ENCODE data around the gene DOC2A.

Gene DOC2A

DNA sequence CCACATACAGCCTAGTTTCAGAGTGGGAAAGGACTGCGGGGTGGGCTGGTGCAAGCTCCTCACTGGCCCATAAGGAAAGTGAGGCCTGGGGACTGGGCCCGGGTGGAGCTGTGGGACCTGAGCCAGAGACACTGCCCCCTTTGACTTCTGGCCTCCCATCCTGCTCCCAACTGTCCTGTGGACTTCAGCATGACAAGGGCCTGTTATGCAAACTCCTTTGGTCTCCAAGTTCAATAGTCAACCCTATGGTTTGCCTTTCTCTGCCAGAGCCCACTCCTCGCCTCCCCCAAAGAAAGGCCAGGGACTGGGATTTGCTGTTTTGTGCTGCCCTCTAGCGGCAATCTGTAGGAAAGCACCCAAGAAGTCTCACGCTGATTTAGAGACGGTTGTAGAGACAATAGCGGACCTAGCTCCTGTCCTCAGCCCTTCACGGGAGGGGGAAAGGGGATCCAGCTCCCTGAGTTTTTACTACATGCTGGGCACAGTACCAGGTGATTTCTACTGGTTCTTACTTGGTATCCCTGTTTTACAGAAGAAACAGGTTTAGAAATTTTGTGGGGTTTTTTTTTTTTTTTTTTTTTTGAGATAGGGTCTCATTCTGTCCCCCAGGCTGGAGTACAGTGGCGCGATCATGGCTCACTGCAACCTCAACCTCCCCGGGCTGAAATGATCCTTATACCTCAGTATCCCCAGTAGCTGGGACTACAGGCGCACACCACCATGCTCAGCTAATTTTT, 21.4 kb upstream of the DOC2A start:
- H3K4me1 Mint-ChIP-seq (ENCODE audit: low read depth), result peaks cover 23% of the 10 kb centered on the region
- H3K27me3 Mint-ChIP-seq, result peaks cover 88% of the 10 kb centered on the region
- H3K27ac Mint-ChIP-seq, result no peak overlapping the region
- H3K36me3 Mint-ChIP-seq (ENCODE audit: low read depth), result no peaks in the 10 kb centered on the region
- intact Hi-C loops (cut with micrococcal nuclease), result no loop called here
- H3K4me3 Mint-ChIP-seq, result no peak overlapping the region
- H3K9me3 Mint-ChIP-seq, result no peaks in the 10 kb centered on the region

DNA sequence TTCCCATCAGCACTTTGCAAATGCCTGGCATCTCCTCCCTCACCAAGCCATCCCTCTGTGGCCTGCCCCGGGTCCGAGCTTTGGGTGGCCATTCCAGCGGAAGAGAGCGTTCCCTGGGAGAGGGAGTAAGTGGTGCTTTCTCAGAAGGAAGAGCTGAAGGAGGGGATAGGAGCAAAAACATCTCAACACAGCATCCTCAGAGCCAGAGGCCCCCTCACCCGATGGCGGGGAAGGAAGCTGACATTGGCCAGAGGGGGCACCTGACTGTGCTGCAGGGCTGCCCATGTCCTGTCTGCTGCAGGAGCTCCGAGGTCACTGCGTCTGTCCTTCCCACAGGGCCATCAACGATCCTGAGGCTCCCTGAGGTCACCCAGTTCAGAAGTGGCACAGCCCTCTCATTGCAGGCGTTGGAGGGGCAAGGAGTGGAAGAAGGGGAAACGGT, 20.7 kb upstream of the DOC2A start:
- no peak overlapping the region for H3K27ac Mint-ChIP-seq
- H3K4me3 Mint-ChIP-seq, result no peak overlapping the region
- intact Hi-C loops (cut with micrococcal nuclease), result no loop called here
- H3K36me3 Mint-ChIP-seq (ENCODE audit: low read depth), result no peaks in the 10 kb centered on the region
- peaks cover 93% of the 10 kb centered on the region for H3K27me3 Mint-ChIP-seq
- peaks cover 23% of the 10 kb centered on the region for H3K4me1 Mint-ChIP-seq (ENCODE audit: low read depth)
- no peaks in the 10 kb centered on the region for H3K9me3 Mint-ChIP-seq

DNA sequence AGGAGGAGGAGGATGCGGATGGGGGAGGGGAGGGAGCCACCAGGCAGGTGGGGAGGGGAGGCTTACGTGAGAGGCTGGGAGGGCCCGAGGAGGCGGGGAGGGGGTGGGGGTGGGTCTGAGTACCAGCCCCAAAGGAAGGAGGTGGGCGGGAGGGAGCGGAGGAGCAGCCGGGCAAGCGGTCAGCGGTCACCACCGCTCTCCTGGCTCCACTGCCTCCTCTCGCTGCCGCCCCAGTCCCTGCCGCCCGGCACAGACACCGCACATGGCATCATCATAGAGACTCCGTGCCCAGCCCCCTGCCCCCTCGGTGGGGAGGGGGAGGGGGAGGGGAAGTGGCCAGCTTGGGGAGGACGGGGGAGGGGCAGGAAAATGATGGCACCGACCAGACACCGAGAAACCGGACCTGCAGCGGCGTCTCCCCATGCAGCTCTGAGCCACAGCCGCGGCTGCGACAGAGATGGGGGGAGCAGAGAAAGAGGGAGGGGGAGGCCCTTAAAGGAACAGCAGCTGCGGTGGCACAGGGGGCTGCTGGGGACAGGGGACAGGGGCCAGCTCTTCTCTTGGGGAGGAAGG, 20.1 kb upstream of the DOC2A start, which contains the start of gene TLCD3B:
Gene TLCD3B, minus strand, starts transcription at position 431 of the 573 bp plus-strand sequence. CDS start 744 bp downstream, outside the sequence.
- H3K36me3 Mint-ChIP-seq (ENCODE audit: low read depth), result no peaks in the 10 kb centered on the region
- intact Hi-C loops (cut with micrococcal nuclease), result no loop called here
- peaks cover 23% of the 10 kb centered on the region for H3K4me1 Mint-ChIP-seq (ENCODE audit: low read depth)
- peak within 1 kb of the TSS; percentile 14 for H3K27ac Mint-ChIP-seq
- no peak within 1 kb of the TSS for H3K4me3 Mint-ChIP-seq
- peaks cover 93% of the 10 kb centered on the region for H3K27me3 Mint-ChIP-seq
- H3K9me3 Mint-ChIP-seq, result no peaks in the 10 kb centered on the region

DNA sequence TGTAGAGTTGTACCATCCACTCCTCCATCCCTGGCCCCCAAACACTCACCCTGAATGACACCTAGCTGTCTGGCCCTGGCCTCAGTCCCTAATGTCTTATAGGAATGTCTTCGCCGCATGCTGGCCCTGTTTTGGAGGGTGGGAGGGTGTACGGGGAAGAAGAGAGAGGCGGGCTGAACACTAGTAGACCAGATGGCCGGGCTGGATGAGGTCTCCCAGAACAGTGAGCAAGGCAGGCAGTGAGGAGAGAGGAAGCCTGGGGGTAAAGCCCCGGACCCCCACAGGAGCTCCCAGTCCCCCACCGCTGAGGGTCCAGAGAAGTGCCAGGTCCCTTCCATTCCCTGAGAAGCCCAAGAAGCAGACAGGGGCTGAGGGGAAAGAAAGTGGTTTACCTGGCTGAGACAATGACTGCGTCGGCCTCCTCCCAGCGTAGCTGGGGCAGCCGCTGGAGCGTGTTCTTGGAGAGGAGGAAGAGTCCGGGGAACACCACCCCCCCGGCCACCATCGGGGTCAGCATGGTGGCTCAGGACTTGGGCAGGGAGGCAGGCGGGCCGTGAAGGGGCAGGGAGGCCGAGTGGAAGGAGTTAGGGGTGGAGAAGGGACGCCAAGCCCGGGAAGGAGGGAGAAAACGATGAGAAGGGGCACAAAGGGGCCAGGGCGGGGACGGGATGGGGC, 19.3 kb upstream of the DOC2A start:
- H3K4me3 Mint-ChIP-seq, result no peak overlapping the region
- H3K36me3 Mint-ChIP-seq (ENCODE audit: low read depth), result no peaks in the 10 kb centered on the region
- no peaks in the 10 kb centered on the region for H3K9me3 Mint-ChIP-seq
- intact Hi-C loops (cut with micrococcal nuclease), result no loop called here
- peak overlapping the region; percentile 14 for H3K27ac Mint-ChIP-seq
- H3K27me3 Mint-ChIP-seq, result peaks cover 92% of the 10 kb centered on the region
- peaks cover 20% of the 10 kb centered on the region for H3K4me1 Mint-ChIP-seq (ENCODE audit: low read depth)

DNA sequence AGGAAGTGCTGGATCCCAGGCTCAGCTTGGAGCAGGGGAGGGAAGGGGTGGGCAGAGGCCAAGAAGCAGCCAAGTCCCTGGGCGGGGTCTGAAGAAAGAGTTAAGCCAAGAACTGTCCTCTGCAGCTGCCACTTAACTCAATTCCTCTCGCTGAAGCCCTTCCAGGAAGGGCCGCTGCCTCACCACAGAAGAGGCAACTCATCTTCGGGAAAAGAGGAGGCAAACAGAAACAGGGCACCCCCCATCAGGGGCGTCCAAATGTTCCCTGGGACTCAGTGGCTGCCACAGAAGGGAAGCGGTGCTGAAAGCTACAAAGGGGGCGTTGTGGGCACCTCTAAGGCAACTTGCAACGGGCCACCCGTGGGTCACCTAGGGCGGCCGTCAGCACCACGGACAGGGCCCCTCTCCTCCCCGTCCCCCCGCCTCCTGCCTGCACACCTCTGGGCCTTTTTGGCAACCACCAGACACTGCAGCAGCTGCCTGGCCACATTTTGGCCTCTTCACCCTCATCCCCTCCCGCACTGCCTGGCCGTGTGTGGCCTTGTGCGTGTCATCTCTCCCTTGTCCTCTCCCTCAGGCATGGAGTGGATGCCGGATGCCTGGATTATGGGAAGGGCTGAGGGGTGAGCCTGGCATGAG, 17.7 kb upstream of the DOC2A start:
- intact Hi-C loops (cut with micrococcal nuclease), result no loop called here
- H3K27ac Mint-ChIP-seq, result no peak overlapping the region
- H3K36me3 Mint-ChIP-seq (ENCODE audit: low read depth), result no peaks in the 10 kb centered on the region
- no peak overlapping the region for H3K4me3 Mint-ChIP-seq
- H3K9me3 Mint-ChIP-seq, result no peaks in the 10 kb centered on the region
- H3K4me1 Mint-ChIP-seq (ENCODE audit: low read depth), result peaks cover 17% of the 10 kb centered on the region
- H3K27me3 Mint-ChIP-seq, result peaks cover 84% of the 10 kb centered on the region

DNA sequence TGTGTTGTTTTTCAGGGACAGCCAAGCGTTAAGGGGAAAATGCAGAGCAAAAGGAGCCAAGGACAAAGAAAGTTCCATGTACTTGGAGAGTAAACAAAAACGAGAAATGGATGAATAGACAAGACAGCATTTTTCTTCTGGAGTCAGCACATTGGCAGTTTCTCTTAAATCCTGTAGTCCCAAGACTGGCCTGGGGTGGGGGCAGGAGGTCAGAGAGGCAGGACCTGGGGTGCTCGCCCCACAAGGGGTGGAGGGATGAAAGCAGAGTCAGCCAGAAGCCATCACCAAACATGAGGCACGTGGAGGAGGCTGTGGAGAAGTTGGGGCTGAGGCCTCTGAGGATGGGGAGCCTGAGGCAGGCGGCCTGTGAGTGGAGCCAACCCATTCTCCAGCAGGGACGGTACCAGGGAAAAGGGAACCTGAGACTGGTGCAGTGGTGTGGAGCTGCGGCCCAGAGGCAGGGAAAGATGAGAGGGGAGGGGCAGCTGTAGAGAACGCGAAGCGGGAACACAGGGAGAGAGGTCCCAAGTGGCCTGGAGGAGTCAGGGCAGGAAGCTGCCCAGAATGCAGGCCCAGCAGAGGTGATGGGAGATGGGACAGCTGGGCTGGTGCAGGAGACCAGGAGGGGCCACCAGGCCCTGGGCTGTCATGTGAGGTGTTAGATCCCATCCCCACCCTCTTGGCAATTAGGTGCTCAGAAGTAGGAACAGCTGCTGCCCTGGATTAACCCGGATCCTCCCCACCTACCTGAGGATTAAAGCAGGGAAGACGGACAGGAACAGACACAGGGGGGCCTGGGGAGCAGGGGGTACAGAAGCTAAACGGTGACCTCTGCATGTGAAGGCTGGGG, 17.0 kb upstream of the DOC2A start:
- no peaks in the 10 kb centered on the region for H3K36me3 Mint-ChIP-seq (ENCODE audit: low read depth)
- no peak overlapping the region for H3K4me3 Mint-ChIP-seq
- peaks cover 82% of the 10 kb centered on the region for H3K27me3 Mint-ChIP-seq
- no peak overlapping the region for H3K27ac Mint-ChIP-seq
- no peaks in the 10 kb centered on the region for H3K9me3 Mint-ChIP-seq
- intact Hi-C loops (cut with micrococcal nuclease), result no loop called here
- peaks cover 17% of the 10 kb centered on the region for H3K4me1 Mint-ChIP-seq (ENCODE audit: low read depth)

DNA sequence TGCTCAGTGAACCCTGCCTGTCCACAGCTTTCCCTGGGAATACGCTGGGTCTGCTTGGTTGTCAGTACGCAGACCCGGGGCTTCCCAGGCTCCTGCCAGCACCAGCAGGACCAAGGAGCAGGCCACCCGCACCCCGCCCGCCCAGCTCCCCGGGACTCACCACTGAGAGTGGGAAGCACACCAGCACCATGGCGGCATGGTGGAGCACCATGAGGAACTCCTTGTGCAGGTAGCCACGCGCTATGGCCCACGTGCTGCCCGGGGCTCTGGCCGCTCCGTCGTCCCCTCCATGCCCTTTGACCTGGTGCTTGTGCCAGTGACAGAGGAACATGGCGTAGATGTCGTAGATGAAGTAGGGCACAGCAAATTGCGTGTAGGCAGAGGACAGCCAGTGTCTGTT, 15.6 kb upstream of the DOC2A start:
- Mint-ChIP-seq H3K4me1 (ENCODE audit: low read depth) (peaks cover 19% of the 10 kb centered on the region), H3K27me3 (peaks cover 68% of the 10 kb centered on the region), H3K9me3 (no peaks in the 10 kb centered on the region), H3K4me3 (no peak overlapping the region), H3K36me3 (ENCODE audit: low read depth) (no peaks in the 10 kb centered on the region), H3K27ac (no peak overlapping the region)
- intact Hi-C loops (cut with micrococcal nuclease), result no loop called here

DNA sequence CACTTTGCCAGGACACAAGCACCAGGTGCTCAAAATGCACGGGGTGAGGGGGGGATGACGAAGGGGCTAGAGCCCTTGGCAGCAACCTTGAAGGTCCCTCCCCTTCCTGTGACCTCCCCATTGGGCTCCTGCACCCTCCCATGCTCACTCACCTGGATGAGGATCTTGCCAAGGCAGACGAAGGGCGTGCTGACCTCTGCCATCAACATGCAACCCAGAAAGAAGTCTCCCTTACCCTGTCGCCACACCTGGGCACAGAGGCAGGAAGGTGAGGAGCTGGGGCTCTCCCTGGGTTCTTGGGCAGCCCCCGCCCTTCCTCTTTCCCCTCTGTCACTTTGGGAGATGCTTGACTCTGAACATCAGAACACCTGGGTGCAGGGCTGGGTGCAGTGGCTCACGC, 14.7 kb upstream of the DOC2A start:
- no peaks in the 10 kb centered on the region for H3K36me3 Mint-ChIP-seq (ENCODE audit: low read depth)
- H3K9me3 Mint-ChIP-seq, result no peaks in the 10 kb centered on the region
- H3K4me1 Mint-ChIP-seq (ENCODE audit: low read depth), result peaks cover 21% of the 10 kb centered on the region
- H3K4me3 Mint-ChIP-seq, result no peak overlapping the region
- H3K27ac Mint-ChIP-seq, result no peak overlapping the region
- intact Hi-C loops (cut with micrococcal nuclease), result no loop called here
- H3K27me3 Mint-ChIP-seq, result peaks cover 60% of the 10 kb centered on the region

DNA sequence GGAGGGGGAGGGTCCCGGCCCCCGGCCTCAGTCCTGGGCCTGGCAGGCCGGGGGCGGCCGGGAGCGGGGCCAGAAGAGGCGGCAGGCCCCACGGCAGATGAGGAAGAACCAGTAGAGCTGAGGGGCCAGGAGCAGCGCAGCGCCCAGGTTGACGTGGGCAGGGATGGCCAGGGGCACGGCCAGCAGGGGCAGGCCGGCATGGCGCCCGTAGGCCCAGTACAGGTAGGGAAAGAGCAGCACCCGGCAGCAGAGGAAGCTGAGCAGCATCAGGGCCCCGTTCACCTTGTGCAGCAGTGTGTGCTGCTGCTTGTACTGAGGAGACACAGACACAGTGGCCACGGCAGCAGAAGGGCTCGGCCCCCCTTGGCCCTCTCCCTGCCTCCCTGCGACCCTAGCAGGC, 14.3 kb upstream of the DOC2A start:
- intact Hi-C loops (cut with micrococcal nuclease), result no loop called here
- peaks cover 55% of the 10 kb centered on the region for H3K27me3 Mint-ChIP-seq
- H3K36me3 Mint-ChIP-seq (ENCODE audit: low read depth), result no peaks in the 10 kb centered on the region

DNA sequence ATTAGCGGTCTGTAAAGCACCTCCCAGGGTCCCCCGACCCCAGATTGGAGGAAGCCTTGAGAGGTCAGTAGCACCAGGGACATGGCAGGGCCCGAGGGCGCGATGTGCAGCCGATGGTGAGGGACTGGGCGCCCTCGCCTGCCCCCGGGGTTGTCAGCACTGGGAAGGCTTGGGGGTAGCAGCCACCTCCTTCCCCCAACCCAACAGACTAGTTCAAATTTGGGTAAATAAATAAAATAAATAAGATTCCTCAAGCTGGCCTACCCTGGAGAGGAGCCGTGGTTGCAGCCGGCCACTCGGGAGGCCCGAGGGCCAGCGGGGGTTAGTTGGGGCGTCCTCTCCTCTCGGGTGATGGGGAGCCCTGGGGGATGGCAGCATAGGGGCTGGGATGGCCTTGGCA, 13.6 kb upstream of the DOC2A start:
- Mint-ChIP-seq H3K36me3 (ENCODE audit: low read depth) (no peaks in the 10 kb centered on the region), H3K4me3 (no peak overlapping the region), H3K27me3 (peaks cover 48% of the 10 kb centered on the region), H3K9me3 (no peaks in the 10 kb centered on the region), H3K27ac (no peak overlapping the region), H3K4me1 (ENCODE audit: low read depth) (peaks cover 24% of the 10 kb centered on the region)
- intact Hi-C loops (cut with micrococcal nuclease), result no loop called here

More for the DNA sequence above, 14.3 kb upstream of the DOC2A start:
- no peak overlapping the region for H3K4me3 Mint-ChIP-seq
- no peak overlapping the region for H3K27ac Mint-ChIP-seq
- H3K4me1 Mint-ChIP-seq (ENCODE audit: low read depth), result peaks cover 24% of the 10 kb centered on the region
- no peaks in the 10 kb centered on the region for H3K9me3 Mint-ChIP-seq

DNA sequence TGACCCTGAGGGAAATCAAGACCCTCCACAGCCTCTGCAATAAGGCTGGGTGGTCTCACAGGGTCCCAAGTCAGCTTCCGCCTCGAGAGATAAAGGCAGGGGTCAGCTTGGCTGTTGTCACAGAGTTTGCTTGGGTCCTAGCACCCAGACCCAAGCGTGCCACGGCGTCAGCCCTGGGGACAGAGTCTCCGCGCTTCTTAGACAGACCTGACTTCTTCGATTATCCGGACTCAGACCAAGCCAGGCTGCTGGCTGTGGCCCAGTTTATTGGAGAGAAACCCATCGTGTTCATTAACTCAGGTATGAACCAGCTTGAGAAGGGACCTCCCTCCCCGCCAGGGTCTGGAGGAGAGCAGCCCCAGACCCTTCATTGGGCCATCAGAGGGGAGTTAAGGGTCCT, 12.8 kb upstream of the DOC2A start:
- intact Hi-C loops (cut with micrococcal nuclease), result no loop called here
- H3K9me3 Mint-ChIP-seq, result no peaks in the 10 kb centered on the region

DNA sequence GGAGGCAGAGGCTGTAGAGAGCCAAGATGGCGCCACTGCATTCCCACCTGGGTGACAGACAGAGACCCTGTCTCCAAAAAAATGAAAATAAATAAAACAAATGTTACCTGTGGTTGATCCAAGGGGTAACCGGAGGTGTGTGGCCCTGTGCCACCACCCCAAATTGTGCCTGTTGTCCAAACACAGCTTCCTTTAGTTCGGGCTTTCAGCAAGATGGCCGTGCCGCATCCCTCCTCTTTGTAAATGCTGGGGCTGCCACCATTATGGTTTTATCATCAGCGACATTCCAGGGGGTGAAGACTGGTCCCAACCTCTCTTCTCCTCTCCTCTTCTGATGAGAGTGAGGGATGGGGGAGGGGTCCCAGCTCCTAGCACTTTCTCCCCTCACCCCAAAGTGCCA, 12.1 kb upstream of the DOC2A start, which contains the start of gene C16orf92:
Gene C16orf92, plus strand, starts transcription at position 312 of the 400 bp plus-strand sequence. CDS start 143 bp downstream, outside the sequence.
- H3K9me3 Mint-ChIP-seq, result no peaks in the 10 kb centered on the region
- intact Hi-C loops (cut with micrococcal nuclease), result no loop called here
- H3K36me3 Mint-ChIP-seq (ENCODE audit: low read depth), result no peaks in the 10 kb centered on the region
- peaks cover 21% of the 10 kb centered on the region for H3K4me1 Mint-ChIP-seq (ENCODE audit: low read depth)
- H3K27ac Mint-ChIP-seq, result no peak within 1 kb of the TSS
- H3K27me3 Mint-ChIP-seq, result peaks cover 33% of the 10 kb centered on the region
- no peak within 1 kb of the TSS for H3K4me3 Mint-ChIP-seq

More for the DNA sequence above, 12.8 kb upstream of the DOC2A start:
- no peak overlapping the region for H3K4me3 Mint-ChIP-seq
- no peak overlapping the region for H3K27ac Mint-ChIP-seq
- H3K27me3 Mint-ChIP-seq, result peaks cover 40% of the 10 kb centered on the region
- H3K4me1 Mint-ChIP-seq (ENCODE audit: low read depth), result peaks cover 24% of the 10 kb centered on the region
- H3K36me3 Mint-ChIP-seq (ENCODE audit: low read depth), result no peaks in the 10 kb centered on the region

DNA sequence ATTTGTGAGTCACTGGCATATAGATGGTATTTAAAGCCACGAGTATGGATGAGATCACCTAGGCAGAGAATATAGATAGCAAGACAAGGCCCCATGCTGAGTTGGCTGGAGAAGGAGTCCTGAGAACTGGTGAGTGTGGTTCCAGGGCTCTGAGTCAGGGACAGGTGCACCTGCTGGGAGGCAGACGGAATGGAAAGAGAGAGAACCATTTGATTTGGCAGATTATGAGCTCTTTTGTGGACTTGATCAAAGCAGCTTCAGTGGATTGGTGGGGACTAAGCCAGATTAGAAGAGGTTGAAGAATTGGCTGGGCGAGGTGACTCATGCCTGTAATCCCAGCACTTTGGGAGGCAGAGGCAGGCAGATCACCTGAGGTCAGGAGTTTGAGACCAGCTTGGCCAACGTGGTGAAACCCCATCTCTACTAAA, 7.9 kb upstream of the DOC2A start:
- no peak overlapping the region for H3K27ac Mint-ChIP-seq
- intact Hi-C loops (cut with micrococcal nuclease), result no loop called here
- H3K27me3 Mint-ChIP-seq, result peaks cover 19% of the 10 kb centered on the region
- H3K4me3 Mint-ChIP-seq, result no peak overlapping the region
- H3K4me1 Mint-ChIP-seq (ENCODE audit: low read depth), result peaks cover 17% of the 10 kb centered on the region
- H3K9me3 Mint-ChIP-seq, result no peaks in the 10 kb centered on the region
- no peaks in the 10 kb centered on the region for H3K36me3 Mint-ChIP-seq (ENCODE audit: low read depth)
